ENCODE results near the gene KAT6B. TPM values are rescaled to one million over a fixed set of nuclear protein-coding genes. Genes with fewer than 3 reads are reported as not detected.

The KAT6B gene
- total RNA-seq, 2 experiments from 2014 or later: 70.3 to 74.2 TPM

DNA sequence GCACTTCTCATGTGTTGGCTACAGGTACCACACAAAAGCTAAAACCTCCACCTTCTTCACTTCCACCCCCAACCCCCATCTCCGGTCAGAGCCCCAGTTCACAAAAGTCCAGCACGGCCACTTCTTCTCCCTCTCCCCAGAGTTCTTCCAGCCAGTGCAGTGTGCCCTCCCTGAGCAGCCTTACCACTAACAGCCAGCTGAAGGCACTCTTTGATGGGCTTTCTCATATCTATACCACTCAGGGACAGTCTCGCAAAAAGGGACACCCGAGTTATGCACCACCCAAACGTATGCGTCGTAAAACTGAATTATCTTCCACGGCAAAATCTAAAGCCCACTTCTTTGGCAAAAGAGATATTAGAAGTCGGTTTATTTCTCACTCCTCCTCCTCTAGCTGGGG is 149.4 kb downstream of the KAT6B start:
- Mint-ChIP-seq H3K4me3 (no peak overlapping the region), H3K27me3 (no peaks in the 10 kb centered on the region), H3K36me3 (ENCODE audit: low read depth) (peaks cover 66% of the 10 kb centered on the region), H3K4me1 (ENCODE audit: low read depth) (peaks cover 38% of the 10 kb centered on the region), H3K27ac (no peak overlapping the region), H3K9me3 (no peaks in the 10 kb centered on the region)
- no peak for ATAC-seq (ENCODE audit: poor library complexity)
- peaks cover 9% of the 10 kb centered on the region for H3K4me1 ChIP-seq (ENCODE audit: insufficient read depth, low read length)
- H3K27ac ChIP-seq (ENCODE audit: low read depth in 1 of 2, low read length in 2 of 2): no peak overlapping the region
- DNase-seq: no peak
- no peaks in the 10 kb centered on the region for H3K27me3 ChIP-seq (ENCODE audit: control insufficient read depth in 1 of 2, insufficient read depth in 2 of 2, low read length in 2 of 2)
- TF ChIP-seq, protein P1, sequence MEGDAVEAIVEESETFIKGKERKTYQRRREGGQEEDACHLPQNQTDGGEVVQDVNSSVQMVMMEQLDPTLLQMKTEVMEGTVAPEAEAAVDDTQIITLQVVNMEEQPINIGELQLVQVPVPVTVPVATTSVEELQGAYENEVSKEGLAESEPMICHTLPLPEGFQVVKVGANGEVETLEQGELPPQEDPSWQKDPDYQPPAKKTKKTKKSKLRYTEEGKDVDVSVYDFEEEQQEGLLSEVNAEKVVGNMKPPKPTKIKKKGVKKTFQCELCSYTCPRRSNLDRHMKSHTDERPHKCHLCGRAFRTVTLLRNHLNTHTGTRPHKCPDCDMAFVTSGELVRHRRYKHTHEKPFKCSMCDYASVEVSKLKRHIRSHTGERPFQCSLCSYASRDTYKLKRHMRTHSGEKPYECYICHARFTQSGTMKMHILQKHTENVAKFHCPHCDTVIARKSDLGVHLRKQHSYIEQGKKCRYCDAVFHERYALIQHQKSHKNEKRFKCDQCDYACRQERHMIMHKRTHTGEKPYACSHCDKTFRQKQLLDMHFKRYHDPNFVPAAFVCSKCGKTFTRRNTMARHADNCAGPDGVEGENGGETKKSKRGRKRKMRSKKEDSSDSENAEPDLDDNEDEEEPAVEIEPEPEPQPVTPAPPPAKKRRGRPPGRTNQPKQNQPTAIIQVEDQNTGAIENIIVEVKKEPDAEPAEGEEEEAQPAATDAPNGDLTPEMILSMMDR (IDR thresholded peaks at IDR 0.05): no peak
- H3K36me3 ChIP-seq (ENCODE audit: insufficient read depth, low read length): peaks cover 42% of the 10 kb centered on the region
- H3K4me3 ChIP-seq (ENCODE audit: low read length): no peak overlapping the region
- ChIA-PET CTCF (interaction anchor here (0.6 kb wide), 1 partner anchor 708 kb away, joined by 3 read pairs; no protein-coding TSS in a partner anchor), POLR2A (no interaction called here)
- no peaks in the 10 kb centered on the region for H3K9me3 ChIP-seq (ENCODE audit: control insufficient read depth in 1 of 2, insufficient read depth in 1 of 2, low read length in 2 of 2)
- intact Hi-C loops (cut with DNase I, micrococcal nuclease): no loop called here

DNA sequence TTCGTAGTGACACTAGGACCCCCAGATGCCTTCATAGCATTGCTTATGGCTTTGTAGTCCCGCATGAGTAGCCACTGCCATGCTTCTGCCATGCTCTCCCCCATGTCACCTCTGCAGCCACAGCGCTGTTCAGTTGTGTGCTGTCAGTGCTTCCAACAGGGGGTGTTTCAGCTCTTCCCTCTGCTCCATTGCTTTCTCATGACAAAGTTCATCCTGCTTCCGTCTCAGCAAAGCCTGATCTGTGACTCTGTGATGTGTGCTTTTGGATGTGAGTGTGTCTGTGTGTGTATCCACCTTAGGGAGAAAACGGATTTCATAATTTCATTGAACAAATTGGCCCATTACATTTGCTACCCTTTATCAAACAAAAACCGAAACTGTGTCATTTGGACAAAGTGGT is 150.2 kb downstream of the KAT6B start:
- ChIA-PET CTCF (interaction anchor here (0.6 kb wide), 1 partner anchor 709 kb away, joined by 3 read pairs; no protein-coding TSS in a partner anchor), POLR2A (no interaction called here)
- ATAC-seq (ENCODE audit: poor library complexity): no peak
- H3K4me1 Mint-ChIP-seq (ENCODE audit: low read depth): peaks cover 38% of the 10 kb centered on the region
- TF ChIP-seq, protein P1 (IDR thresholded peaks at IDR 0.05): no peak
- peaks cover 72% of the 10 kb centered on the region for H3K36me3 Mint-ChIP-seq (ENCODE audit: low read depth)
- no peak overlapping the region for H3K27ac Mint-ChIP-seq
- DNase-seq: no peak
- H3K27me3 ChIP-seq (ENCODE audit: control insufficient read depth in 1 of 2, insufficient read depth in 2 of 2, low read length in 2 of 2): no peaks in the 10 kb centered on the region
- no peaks in the 10 kb centered on the region for H3K9me3 Mint-ChIP-seq
- intact Hi-C loops (cut with DNase I, micrococcal nuclease): no loop called here
- no peaks in the 10 kb centered on the region for H3K9me3 ChIP-seq (ENCODE audit: control insufficient read depth in 1 of 2, insufficient read depth in 1 of 2, low read length in 2 of 2)
- H3K4me1 ChIP-seq (ENCODE audit: insufficient read depth, low read length): peaks cover 9% of the 10 kb centered on the region
- no peaks in the 10 kb centered on the region for H3K27me3 Mint-ChIP-seq
- no peak overlapping the region for H3K4me3 ChIP-seq (ENCODE audit: low read length)
- no peak overlapping the region for H3K4me3 Mint-ChIP-seq
- no peak overlapping the region for H3K27ac ChIP-seq (ENCODE audit: low read depth in 1 of 2, low read length in 2 of 2)
- peaks cover 42% of the 10 kb centered on the region for H3K36me3 ChIP-seq (ENCODE audit: insufficient read depth, low read length)

DNA sequence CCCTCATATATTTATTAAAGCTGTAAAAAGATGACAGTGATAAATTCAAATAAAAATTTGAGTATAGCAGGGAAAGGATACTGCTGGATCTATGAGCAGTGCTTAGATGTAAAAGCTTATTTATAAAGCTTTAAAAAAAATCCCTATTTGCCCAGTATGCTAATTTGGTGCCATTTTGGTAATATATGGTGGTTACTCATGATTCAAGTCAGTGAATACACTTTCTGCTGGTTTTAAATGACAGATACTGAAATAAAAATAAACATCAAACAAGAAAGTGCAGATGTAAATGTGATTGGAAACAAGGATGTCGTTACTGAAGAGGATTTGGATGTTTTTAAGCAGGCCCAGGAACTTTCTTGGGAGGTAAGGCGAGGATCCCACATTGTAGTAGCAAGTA is 150.7 kb downstream of the KAT6B start:
- no peaks in the 10 kb centered on the region for H3K9me3 ChIP-seq (ENCODE audit: control insufficient read depth in 1 of 2, insufficient read depth in 1 of 2, low read length in 2 of 2)
- ATAC-seq (ENCODE audit: poor library complexity): no peak
- Mint-ChIP-seq H3K27ac (no peak overlapping the region), H3K4me3 (no peak overlapping the region), H3K27me3 (no peaks in the 10 kb centered on the region), H3K4me1 (ENCODE audit: low read depth) (peaks cover 38% of the 10 kb centered on the region), H3K9me3 (no peaks in the 10 kb centered on the region), H3K36me3 (ENCODE audit: low read depth) (peaks cover 77% of the 10 kb centered on the region)
- ChIA-PET CTCF (no interaction called here), POLR2A (no interaction called here)
- TF ChIP-seq, protein P1 (IDR thresholded peaks at IDR 0.05): no peak
- DNase-seq: no peak
- H3K4me3 ChIP-seq (ENCODE audit: low read length): no peak overlapping the region
- H3K27me3 ChIP-seq (ENCODE audit: control insufficient read depth in 1 of 2, insufficient read depth in 2 of 2, low read length in 2 of 2): no peaks in the 10 kb centered on the region
- intact Hi-C loops (cut with DNase I, micrococcal nuclease): no loop called here
- no peak overlapping the region for H3K27ac ChIP-seq (ENCODE audit: low read depth in 1 of 2, low read length in 2 of 2)
- H3K36me3 ChIP-seq (ENCODE audit: insufficient read depth, low read length): peaks cover 46% of the 10 kb centered on the region
- H3K4me1 ChIP-seq (ENCODE audit: insufficient read depth, low read length): peaks cover 9% of the 10 kb centered on the region

Measured in CD4-positive, alpha-beta T cell (primary cell).